Endodermal cell (in vitro differentiated cells): ENCODE results near the gene TAGLN2. TPM values are rescaled to one million over a fixed set of nuclear protein-coding genes. Genes with fewer than 3 reads are reported as not detected.

Source experiments
- DNase-seq: peaks from one replicate; pipeline ENCODE4 v3.0.0-alpha.2; 2017
- H3K27ac ChIP-seq: 2 replicates; pipeline ENCODE4 v1.5.1; 2013; ENCODE audit warnings: mild to moderate bottlenecking, low read depth, low read length, moderate library complexity
- H3K27me3 ChIP-seq: 2 replicates; pipeline ENCODE4 v1.6.1; 2013; ENCODE audit warnings: mild to moderate bottlenecking, low read length, moderate library complexity; ENCODE audit not compliant: insufficient read depth, control insufficient read depth, poor library complexity, severe bottlenecking
- H3K36me3 ChIP-seq: 2 replicates; pipeline ENCODE4 v1.7.0; 2013; ENCODE audit warnings: mild to moderate bottlenecking, low read length, moderate library complexity; ENCODE audit not compliant: control insufficient read depth, insufficient read depth
- H3K4me1 ChIP-seq: one replicate; pipeline ENCODE4 v1.7.0; 2013; ENCODE audit warnings: low read length; ENCODE audit not compliant: control insufficient read depth, insufficient read depth
- H3K4me3 ChIP-seq: 2 replicates; pipeline ENCODE4 v1.5.1; 2013; ENCODE audit warnings: mild to moderate bottlenecking, low read length, moderate library complexity
- H3K9ac ChIP-seq: 2 replicates; pipeline ENCODE4 v1.6.1; 2013; ENCODE audit warnings: mild to moderate bottlenecking, low read length, moderate library complexity; ENCODE audit not compliant: poor library complexity, severe bottlenecking; ENCODE audit errors: extremely low read depth
- H3K9me3 ChIP-seq: 2 replicates; pipeline ENCODE4 v1.6.1; 2013; ENCODE audit warnings: mild to moderate bottlenecking, low read length, moderate library complexity; ENCODE audit not compliant: control insufficient read depth
- H3K27ac Mint-ChIP-seq: 2 replicates; pipeline ENCODE4 v1.8.0; 2020; ENCODE audit warnings: mixed read lengths
- H3K27me3 Mint-ChIP-seq: 2 replicates; pipeline ENCODE4 v1.8.0; 2021; ENCODE audit warnings: mild to moderate bottlenecking, mixed read lengths; ENCODE audit not compliant: insufficient read depth
- H3K36me3 Mint-ChIP-seq: 2 replicates; pipeline ENCODE4 v1.8.0; 2020; ENCODE audit warnings: low read depth, mixed read lengths
- H3K4me1 Mint-ChIP-seq: 2 replicates; pipeline ENCODE4 v1.8.0; 2020; ENCODE audit warnings: mixed read lengths
- H3K4me3 Mint-ChIP-seq: 2 replicates; pipeline ENCODE4 v1.8.0; 2020; ENCODE audit warnings: mild to moderate bottlenecking, moderate library complexity, mixed read lengths
- H3K9me3 Mint-ChIP-seq: 2 replicates; pipeline ENCODE4 v1.8.0; 2020; ENCODE audit warnings: mild to moderate bottlenecking, mixed read lengths
- WGBS, 2 experiments: methylation state at CpG; one replicate each; pipeline versions ENCODE4 v1.1.5 to v1.1.7; 2013; ENCODE audit warnings: missing lambda C conversion rate in 2 of 2, mixed read lengths in 1 of 2; ENCODE audit not compliant: insufficient coverage in 1 of 2, insufficient read length in 1 of 2; 5-methylcytosine and 5-hydroxymethylcytosine counted together
- total RNA-seq, 2 donors: library from RNA; stranded (reverse); fragmentation: NEBNext Ultra II Directional in 1 of 2; extraction: Animal tissue kit (Norgen Biotek cat#: 25700) in 1 of 2; gene quantifications; 2 replicates in 1 of 2; 3 replicates in 1 of 2; pipeline ENCODE4 v1.2.1, GENCODE V29; 2021
- TF ChIP-seq, protein P1 (sequence below): fragments of 200-600 bp; sonication (generic); conservative IDR thresholded peaks from 2 replicates; pipeline ENCODE4 v1.5.0; 2021; ENCODE audit warnings: antibody characterized with exemption, mild to moderate bottlenecking

Gene TAGLN2
- total RNA-seq, 2 donors from 2014 or later: 136 to 221 TPM

GRCh38 chr1:159936273-159936904 lies 11.1 kb upstream of the TAGLN2 start:
- Mint-ChIP-seq H3K27ac (peak overlapping the region; percentile 40), H3K4me1 (peaks cover 46% of the 10 kb centered on the region), H3K4me3 (no peak overlapping the region), H3K36me3 (no peaks in the 10 kb centered on the region), H3K9me3 (no peaks in the 10 kb centered on the region), H3K27me3 (no peaks in the 10 kb centered on the region)
- H3K9me3 ChIP-seq: no peaks in the 10 kb centered on the region
- TF ChIP-seq, protein P1, sequence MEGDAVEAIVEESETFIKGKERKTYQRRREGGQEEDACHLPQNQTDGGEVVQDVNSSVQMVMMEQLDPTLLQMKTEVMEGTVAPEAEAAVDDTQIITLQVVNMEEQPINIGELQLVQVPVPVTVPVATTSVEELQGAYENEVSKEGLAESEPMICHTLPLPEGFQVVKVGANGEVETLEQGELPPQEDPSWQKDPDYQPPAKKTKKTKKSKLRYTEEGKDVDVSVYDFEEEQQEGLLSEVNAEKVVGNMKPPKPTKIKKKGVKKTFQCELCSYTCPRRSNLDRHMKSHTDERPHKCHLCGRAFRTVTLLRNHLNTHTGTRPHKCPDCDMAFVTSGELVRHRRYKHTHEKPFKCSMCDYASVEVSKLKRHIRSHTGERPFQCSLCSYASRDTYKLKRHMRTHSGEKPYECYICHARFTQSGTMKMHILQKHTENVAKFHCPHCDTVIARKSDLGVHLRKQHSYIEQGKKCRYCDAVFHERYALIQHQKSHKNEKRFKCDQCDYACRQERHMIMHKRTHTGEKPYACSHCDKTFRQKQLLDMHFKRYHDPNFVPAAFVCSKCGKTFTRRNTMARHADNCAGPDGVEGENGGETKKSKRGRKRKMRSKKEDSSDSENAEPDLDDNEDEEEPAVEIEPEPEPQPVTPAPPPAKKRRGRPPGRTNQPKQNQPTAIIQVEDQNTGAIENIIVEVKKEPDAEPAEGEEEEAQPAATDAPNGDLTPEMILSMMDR: peak; percentile 98
- H3K9ac ChIP-seq: no peak overlapping the region
- peaks cover 28% of the 10 kb centered on the region for H3K4me1 ChIP-seq
- no peaks in the 10 kb centered on the region for H3K27me3 ChIP-seq
- peak; percentile 97 for DNase-seq
- no peak overlapping the region for H3K4me3 ChIP-seq
- H3K36me3 ChIP-seq: no peaks in the 10 kb centered on the region
- H3K27ac ChIP-seq: no peak overlapping the region
- WGBS, 2 experiments: 26 to 44% methylated on average over 4 to 16 of the region's 16 CpGs

- Histone ChIP-seq H3K27ac (no peak overlapping the region), H3K9ac (no peak overlapping the region), H3K4me3 (no peak overlapping the region), H3K36me3 (no peaks in the 10 kb centered on the region), H3K27me3 (no peaks in the 10 kb centered on the region), H3K4me1 (peaks cover 25% of the 10 kb centered on the region), H3K9me3 (no peaks in the 10 kb centered on the region)
- Mint-ChIP-seq H3K9me3 (no peaks in the 10 kb centered on the region), H3K36me3 (no peaks in the 10 kb centered on the region), H3K27ac (no peak overlapping the region), H3K4me1 (peaks cover 40% of the 10 kb centered on the region), H3K27me3 (peaks cover 1% of the 10 kb centered on the region), H3K4me3 (no peak overlapping the region)
- 77 to 92% methylated on average over 4 of the region's 4 CpGs for WGBS, 2 experiments
- TF ChIP-seq, protein P1: no peak
- DNase-seq: no peak
These were observed 10.5 kb upstream of the TAGLN2 start for GRCh38 chr1:159935719-159936272.

DNA sequence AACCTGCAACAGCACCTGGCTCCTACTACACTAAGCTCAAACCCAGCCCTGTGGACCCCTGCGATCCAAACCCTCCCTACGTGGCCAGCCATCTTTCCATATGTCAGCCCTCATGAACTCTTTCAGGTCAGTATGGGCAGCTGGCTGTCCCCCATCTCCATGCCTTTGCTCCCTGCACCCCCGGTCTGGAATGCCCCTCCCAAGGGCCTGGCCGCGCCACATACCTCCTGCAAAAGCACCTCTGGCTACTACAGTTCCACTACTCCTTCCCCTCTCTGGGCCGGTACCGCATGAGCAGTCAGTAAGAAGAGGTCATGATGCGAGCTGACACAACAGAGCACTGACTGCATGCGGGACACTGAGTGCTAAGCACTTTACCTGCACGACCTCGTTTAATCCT lies 10.0 kb upstream of the TAGLN2 start:
- H3K9me3 ChIP-seq: no peaks in the 10 kb centered on the region
- TF ChIP-seq, protein P1: no peak
- H3K4me3 ChIP-seq: no peak overlapping the region
- Mint-ChIP-seq H3K9me3 (no peaks in the 10 kb centered on the region), H3K4me1 (peaks cover 37% of the 10 kb centered on the region), H3K36me3 (no peaks in the 10 kb centered on the region), H3K27me3 (peaks cover 5% of the 10 kb centered on the region), H3K27ac (no peak overlapping the region), H3K4me3 (no peak overlapping the region)
- H3K27ac ChIP-seq: no peak overlapping the region
- H3K27me3 ChIP-seq: no peaks in the 10 kb centered on the region
- H3K9ac ChIP-seq: no peak overlapping the region
- WGBS, 2 experiments: 91 to 92% methylated on average over 8 to 11 of the region's 11 CpGs
- no peaks in the 10 kb centered on the region for H3K36me3 ChIP-seq
- H3K4me1 ChIP-seq: peaks cover 21% of the 10 kb centered on the region
- no peak for DNase-seq
